ENCODE measurements around the gene KRTAP20-1.

DNA sequence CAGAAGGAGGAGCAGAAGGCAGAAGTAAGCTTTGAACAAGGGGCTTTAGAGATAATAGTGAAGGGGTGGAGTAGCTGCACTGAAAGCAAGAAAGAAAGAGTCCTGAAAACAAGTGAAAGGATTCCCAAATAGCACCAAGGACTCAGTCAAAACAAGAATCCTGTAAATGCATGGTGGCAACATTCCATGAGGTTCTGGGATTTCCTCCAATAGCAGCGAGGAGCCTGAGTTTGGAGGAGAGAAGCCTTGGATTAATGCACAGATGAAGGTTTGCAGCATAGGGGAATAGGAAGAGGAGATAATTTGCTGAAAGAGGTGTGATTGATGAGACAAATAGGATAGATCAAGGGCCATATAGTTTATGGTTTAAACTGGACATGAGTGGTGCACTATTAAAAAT, 36.9 kb upstream of the KRTAP20-1 start:
- TF ChIP-seq CTCF (IDR thresholded peaks at IDR 0.05) (no peak), EZH2 (IDR thresholded peaks at IDR 0.05) (no peak), EZH2phosphoT487 (IDR thresholded peaks at IDR 0.05) (no peak)
